Endothelial cell of umbilical vein (primary cell): Measurements from ENCODE around the gene TROAP. TPM values are rescaled to one million over a fixed set of nuclear protein-coding genes. Genes with fewer than 3 reads are reported as not detected.

ENCODE experiments used
- BruUV-seq: library from RNA; stranded (reverse); fragments of 400-500 nt; replicated peaks from 2 replicates; lab custom pipeline; 2021; lab: Mats Ljungman, UMichigan
- CTCF ChIA-PET: fragments of 300-600, 350-600 bp; sonication (Branson Sonifier 250); formaldehyde crosslinking; loops from one replicate; lab custom pipeline; 2021; ENCODE audit warnings: antibody characterized with exemption, inconsistent platforms; lab: Charles Lee
- POLR2A ChIA-PET: fragments of 300-600, 350-600 bp; sonication (Branson Sonifier 250); formaldehyde crosslinking; loops from one replicate; lab custom pipeline; 2021; ENCODE audit warnings: antibody characterized with exemption, inconsistent platforms; lab: Charles Lee
- DNase-seq: peaks from one replicate; pipeline ENCODE4 v3.0.0-alpha.2; 2011; ENCODE audit warnings: low read depth, low spot score
- FAIRE-seq: peaks from 2 replicates; lab custom pipeline; 2011; peaks lifted over from hg19 to GRCh38; lab: Jason Lieb, UNC
- H2AFZ ChIP-seq: 2 replicates; pipeline ENCODE4 v1.6.0; 2012; ENCODE audit warnings: low read depth, low read length, control low read depth, inconsistent platforms
- H3K27ac ChIP-seq: 2 replicates; pipeline ENCODE4 v1.5.1; 2011; ENCODE audit warnings: low read depth, mild to moderate bottlenecking, control low read depth, low read length, moderate library complexity; ENCODE audit not compliant: insufficient read depth
- H3K27me3 ChIP-seq, 2 experiments: 2 replicates each; pipeline versions ENCODE4 v1.6.0 to v1.6.1; 2011; ENCODE audit warnings: low read length in 2 of 2, mixed read lengths in 1 of 2; ENCODE audit not compliant: control insufficient read depth in 2 of 2, insufficient read depth in 2 of 2
- H3K36me3 ChIP-seq, 2 experiments: 2 replicates in 1 of 2; 3 replicates in 1 of 2; pipeline ENCODE4 v1.5.1; 2011; ENCODE audit warnings: low read length in 2 of 2, mild to moderate bottlenecking in 1 of 2, moderate library complexity in 1 of 2; ENCODE audit not compliant: control insufficient read depth in 2 of 2, insufficient read depth in 2 of 2; ENCODE audit errors: extremely low read depth in 1 of 2
- H3K4me1 ChIP-seq: 3 replicates; pipeline ENCODE4 v1.5.1; 2011; ENCODE audit warnings: mild to moderate bottlenecking, low read length; ENCODE audit not compliant: control insufficient read depth, insufficient read depth; ENCODE audit errors: extremely low read depth
- H3K4me2 ChIP-seq: 2 replicates; pipeline ENCODE4 v1.6.1; 2011; ENCODE audit warnings: low read length, control low read depth, mixed read lengths; ENCODE audit not compliant: insufficient read depth
- H3K4me3 ChIP-seq, 3 experiments: fragments of 200-600 bp in 1 of 3; sonication (generic), shearing (Covaris generic) in 1 of 3; replicated peaks in 1 of 3; 2 replicates each; pipeline ENCODE4 v1.5.1; 2011 to 2016; ENCODE audit warnings: control low read depth in 3 of 3, low read length in 3 of 3, mild to moderate bottlenecking in 2 of 3, inconsistent platforms in 1 of 3, low read depth in 1 of 3, moderate library complexity in 1 of 3; ENCODE audit not compliant: insufficient read depth in 1 of 3
- H3K79me2 ChIP-seq: 2 replicates; pipeline ENCODE4 v1.6.0; 2012; ENCODE audit warnings: low read length, inconsistent platforms; ENCODE audit not compliant: control insufficient read depth, insufficient read depth
- H3K9ac ChIP-seq: replicated peaks from 2 replicates; pipeline ENCODE3; 2011; ENCODE audit warnings: low read length, control low read depth; ENCODE audit not compliant: insufficient read depth; ENCODE audit errors: extremely low read depth
- H3K9me1 ChIP-seq: replicated peaks from 3 replicates; pipeline ENCODE4 v1.6.0; 2011; ENCODE audit warnings: mild to moderate bottlenecking, low read length; ENCODE audit not compliant: control insufficient read depth, insufficient read depth; ENCODE audit errors: extremely low read depth
- H3K9me3 ChIP-seq: replicated peaks from 2 replicates; pipeline ENCODE4 v1.5.1; 2012; ENCODE audit warnings: low read length, inconsistent platforms; ENCODE audit not compliant: control insufficient read depth, insufficient read depth
- H4K20me1 ChIP-seq: replicated peaks from 2 replicates; pipeline ENCODE3; 2011; ENCODE audit warnings: mild to moderate bottlenecking, low read length; ENCODE audit not compliant: control insufficient read depth, insufficient read depth; ENCODE audit errors: extremely low read depth
- CTCF ChIP-seq, 2 donors: IDR thresholded peaks; 1 replicate in 1 of 2; 2 replicates in 1 of 2; pipeline ENCODE4 v1.5.1; 2011; ENCODE audit warnings: low read length in 2 of 2, mild to moderate bottlenecking in 2 of 2, moderate library complexity in 2 of 2, control low read depth in 1 of 2, inconsistent platforms in 1 of 2, low read depth in 1 of 2; ENCODE audit not compliant: insufficient read depth in 1 of 2; ENCODE audit errors: extremely low read depth in 1 of 2
- EZH2 ChIP-seq: IDR thresholded peaks from 2 replicates; pipeline ENCODE4 v1.6.1; 2012; ENCODE audit warnings: borderline replicate concordance, low read depth, mild to moderate bottlenecking, moderate library complexity, low read length, inconsistent platforms; ENCODE audit not compliant: severe bottlenecking
- FOS ChIP-seq: IDR thresholded peaks from 2 replicates; pipeline ENCODE4 v1.6.1; 2011; ENCODE audit warnings: mild to moderate bottlenecking, low read length, moderate library complexity, borderline replicate concordance; ENCODE audit not compliant: insufficient read depth
- GATA2 ChIP-seq: IDR thresholded peaks from 2 replicates; pipeline ENCODE4 v1.7.0; 2011; ENCODE audit warnings: low read depth, mild to moderate bottlenecking, moderate library complexity, mixed read lengths, low read length; ENCODE audit not compliant: insufficient read length, insufficient read depth
- JUN ChIP-seq: IDR thresholded peaks from 2 replicates; pipeline ENCODE4 v1.6.1; 2011; ENCODE audit warnings: borderline replicate concordance, low read depth; ENCODE audit not compliant: insufficient read length, insufficient read depth
- MAX ChIP-seq: IDR thresholded peaks from 2 replicates; pipeline ENCODE4 v1.6.1; 2011; ENCODE audit not compliant: insufficient read depth, insufficient read length
- MYC ChIP-seq: IDR thresholded peaks from one replicate; pipeline ENCODE4 v1.6.1; 2011; ENCODE audit warnings: mild to moderate bottlenecking, low read depth, low read length
- POLR2A ChIP-seq: IDR thresholded peaks from 2 replicates; pipeline ENCODE4 v1.6.1; 2012; ENCODE audit warnings: low read depth, mild to moderate bottlenecking, control low read depth, low read length
- POLR2AphosphoS5 ChIP-seq: IDR thresholded peaks from 2 replicates; pipeline ENCODE4 v1.6.1; 2012; ENCODE audit warnings: low read depth, mild to moderate bottlenecking, control low read depth, low read length, moderate library complexity; ENCODE audit not compliant: insufficient read depth
- dilution Hi-C: fragments of 300-500 bp; cut with MboI; formaldehyde crosslinking; loops from one replicate; pipeline ENCODE4 v1.15.0; 2019; ENCODE audit warnings: low sequenced_read_pairs; ENCODE audit not compliant: extremely low pct_ligation_motif_present
- intact Hi-C: fragments of 100-400 bp; cut with micrococcal nuclease; formaldehyde crosslinking; loops from one replicate; pipeline ENCODE4 v1.10.0; 2022
- polyA plus RNA-seq, 4 experiments: library from polyadenylated mRNA; depleted of rRNA in 3 of 4; stranded (reverse) in 3 of 4; unstranded in 1 of 4; fragments of >200 nt; gene quantifications; 2 replicates each; pipeline versions ENCODE4 v1.2.1 to v1.2.3, GENCODE V29; 2011 to 2012; ENCODE audit warnings: missing spikeins in 1 of 4
- total RNA-seq: library from RNA; stranded (reverse); gene quantifications from 2 replicates; pipeline ENCODE4 v1.2.3, GENCODE V29; 2021

Gene TROAP
- total and polyA plus RNA-seq, 2 donors (not counting 3 experiments of a cell fraction or from before 2014, with no cell fraction given): 31.7 to 68.6 TPM

- no peak overlapping the region for H2AFZ ChIP-seq
- FAIRE-seq (no peak), DNase-seq (no peak)
- POLR2A ChIA-PET: no interaction called here
- no peak overlapping the region for H3K4me2 ChIP-seq
- CTCF ChIA-PET: interaction anchor here (1.1 to 4.9 kb wide), 2 partner anchors 21 to 37 kb away, joined by 3 to 43 read pairs; partner anchors contain the start of gene DNAJC22
- dilution Hi-C loops: no loop called here
- H3K9me1 ChIP-seq: no peaks in the 10 kb centered on the region
- intact Hi-C loops: no loop called here
- no peaks in the 10 kb centered on the region for H3K9me3 ChIP-seq
- no TSS peak for BruUV-seq
- H4K20me1 ChIP-seq: no peaks in the 10 kb centered on the region
- no peak overlapping the region for H3K9ac ChIP-seq
- H3K36me3 ChIP-seq: peaks cover 4 to 6% of the 10 kb centered on the region in 2 experiments
- H3K4me3 ChIP-seq: no peak overlapping the region
- peaks cover 12% of the 10 kb centered on the region for H3K4me1 ChIP-seq
- no peaks in the 10 kb centered on the region for H3K27me3 ChIP-seq
- TF ChIP-seq POLR2AphosphoS5: no peak
- no peak for TF ChIP-seq CTCF (IDR thresholded peaks at IDR 0.05; ENCODE audit: extremely low read depth in 1 of 2, insufficient read depth in 1 of 2, low read depth in 1 of 2, low read length in 2 of 2)
- no peak for TF ChIP-seq MYC
- TF ChIP-seq FOS: no peak
- TF ChIP-seq GATA2: no peak
- TF ChIP-seq JUN: no peak
- no peak for TF ChIP-seq MAX
- no peak for TF ChIP-seq EZH2
- no peak for TF ChIP-seq POLR2A
- H3K79me2 ChIP-seq: peaks cover 11% of the 10 kb centered on the region
- no peak overlapping the region for H3K27ac ChIP-seq
These were observed 2.6 kb downstream of the TROAP start for GRCh38 chr12:49325606-49326005.
